Choroid plexus epithelial cell (primary cell): Measurements from ENCODE around the gene TIMM29.

Source experiments
- DNase-seq: peaks from one replicate; pipeline ENCODE4 v3.0.0-alpha.2; 2010; ENCODE audit warnings: low read depth
- H3K4me3 ChIP-seq: 2 replicates; pipeline ENCODE4 v1.5.1; 2011; ENCODE audit warnings: low read depth, mild to moderate bottlenecking, control low read depth, low read length, moderate library complexity
- CTCF ChIP-seq: conservative IDR thresholded peaks from 2 replicates; pipeline ENCODE4 v1.5.1; 2011; ENCODE audit warnings: low read depth, mild to moderate bottlenecking, control low read depth, inconsistent platforms, low read length, moderate library complexity

Gene TIMM29

GRCh38 chr19:10896851-10897526 is 31.6 kb upstream of the TIMM29 start:
- peak; percentile 58 for DNase-seq
- TF ChIP-seq CTCF: no peak
- H3K4me3 ChIP-seq: no peak overlapping the region

GRCh38 chr19:10898633-10899032 is 30.0 kb upstream of the TIMM29 start:
- DNase-seq: no peak
- no peak for TF ChIP-seq CTCF
- no peak overlapping the region for H3K4me3 ChIP-seq

- DNase-seq: no peak
These were observed 29.4 kb upstream of the TIMM29 start for GRCh38 chr19:10899151-10899653.

DNA sequence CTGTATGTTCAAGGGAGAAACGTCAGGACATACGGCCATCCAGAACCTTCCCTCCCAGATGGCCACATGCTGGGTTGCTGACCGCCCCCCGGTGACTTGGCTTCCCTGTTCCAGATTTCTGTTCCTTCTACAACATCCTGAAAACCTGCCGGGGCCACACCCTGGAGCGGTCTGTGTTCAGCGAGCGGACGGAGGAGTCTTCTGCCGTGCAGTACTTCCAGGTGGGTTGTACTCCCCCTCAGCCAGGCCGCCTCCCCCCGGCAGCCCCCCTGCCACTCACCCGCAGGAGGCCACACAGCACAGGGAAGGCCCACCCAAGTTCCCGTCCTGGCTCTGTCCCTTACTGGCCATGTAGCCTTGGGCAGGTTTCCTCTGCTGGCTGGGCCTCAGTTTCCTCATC is 20.7 kb upstream of the TIMM29 start:
- no peak for TF ChIP-seq CTCF
- DNase-seq: no peak
- no peak overlapping the region for H3K4me3 ChIP-seq

More at GRCh38 chr19:10899151-10899653, 29.4 kb upstream of the TIMM29 start:
- no peak overlapping the region for H3K4me3 ChIP-seq
- TF ChIP-seq CTCF: no peak

DNA sequence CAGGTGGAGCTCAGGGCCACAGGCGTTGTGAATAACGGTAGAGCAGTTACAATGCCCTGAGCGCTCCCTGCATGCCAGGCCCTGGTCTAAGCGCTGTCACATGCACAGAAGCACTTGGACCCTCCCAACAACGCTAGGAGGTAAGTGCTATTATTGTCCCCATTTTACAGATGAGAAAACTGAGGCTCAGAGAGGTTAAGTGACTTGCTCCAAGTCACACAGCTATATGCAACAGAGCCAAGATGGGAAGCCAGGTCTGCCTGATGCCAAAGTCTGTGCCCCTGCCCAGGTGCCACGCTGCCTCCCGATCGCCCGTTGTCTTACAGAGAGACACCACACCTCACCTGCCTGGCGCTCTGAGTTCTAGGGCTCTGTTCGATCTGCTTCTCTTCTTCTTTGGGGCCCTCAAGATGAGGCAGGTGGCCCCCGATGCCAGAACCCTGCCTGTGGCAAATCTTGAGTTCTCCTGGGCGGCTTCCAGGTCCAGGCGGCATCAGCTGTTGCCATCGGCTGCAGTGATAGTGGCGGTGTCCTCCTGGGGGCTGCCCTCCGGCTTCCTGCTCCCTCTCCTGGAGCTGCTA is 20.1 kb upstream of the TIMM29 start:
- no peak overlapping the region for H3K4me3 ChIP-seq

GRCh38 chr19:10911579-10912363 is 16.8 kb upstream of the TIMM29 start:
- no peak for DNase-seq
- no peak for TF ChIP-seq CTCF
- no peak overlapping the region for H3K4me3 ChIP-seq

More for the DNA sequence above, 20.1 kb upstream of the TIMM29 start:
- no peak for DNase-seq
- no peak for TF ChIP-seq CTCF
